ENCODE data around the gene TXNRD1.
"Not testable (repeated sequence)": the region's sequence is repeated elsewhere in the genome, so short reads cannot be mapped to it uniquely, and the experiment has no call there.

TXNRD1 gene

DNA sequence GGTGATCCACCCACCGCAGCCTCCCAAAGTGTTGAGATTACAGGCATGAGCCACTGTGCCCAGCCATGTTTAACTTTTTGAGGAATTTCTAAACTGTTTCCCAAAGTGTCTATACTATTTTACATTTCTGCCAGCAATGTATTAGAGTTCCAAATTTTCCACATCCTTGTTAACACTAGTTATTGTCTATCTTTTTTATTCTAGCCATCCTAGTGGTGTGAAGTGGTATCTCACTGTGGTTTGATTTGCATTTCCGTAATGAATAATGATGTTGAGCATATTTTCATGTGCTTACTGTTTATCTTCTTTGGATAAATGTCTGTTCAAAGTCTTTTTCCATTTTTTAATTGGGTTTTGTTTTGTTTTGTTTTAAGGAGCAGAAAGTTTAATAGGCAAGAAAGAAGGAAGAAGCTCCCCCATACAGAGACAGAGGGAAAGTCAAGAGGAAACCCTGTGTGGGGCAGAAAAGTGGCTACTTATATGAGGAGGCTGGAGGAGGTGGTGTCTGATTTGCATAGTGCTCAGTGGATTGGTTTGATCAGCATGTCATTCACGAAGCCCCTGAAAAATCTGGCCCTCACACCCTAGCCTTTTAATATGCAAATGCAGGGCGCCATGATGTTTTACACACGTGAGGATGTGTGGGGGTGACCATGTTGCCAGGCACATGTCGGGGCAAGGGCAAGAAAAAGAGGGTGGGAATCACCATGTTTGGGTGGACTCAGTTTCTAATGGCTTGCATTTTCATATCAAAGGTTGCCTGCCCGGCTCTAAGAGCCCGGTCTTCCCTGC is 14.9 kb downstream of the TXNRD1 start:
- in situ Hi-C loops (cut with HindIII; ENCODE audit: low sequenced_read_pairs) = no loop called here

GRCh38 chr12:104232609-104233280 is 17.2 kb downstream of the TXNRD1 start:
- in situ Hi-C loops (cut with HindIII; ENCODE audit: low sequenced_read_pairs) = no loop called here

DNA sequence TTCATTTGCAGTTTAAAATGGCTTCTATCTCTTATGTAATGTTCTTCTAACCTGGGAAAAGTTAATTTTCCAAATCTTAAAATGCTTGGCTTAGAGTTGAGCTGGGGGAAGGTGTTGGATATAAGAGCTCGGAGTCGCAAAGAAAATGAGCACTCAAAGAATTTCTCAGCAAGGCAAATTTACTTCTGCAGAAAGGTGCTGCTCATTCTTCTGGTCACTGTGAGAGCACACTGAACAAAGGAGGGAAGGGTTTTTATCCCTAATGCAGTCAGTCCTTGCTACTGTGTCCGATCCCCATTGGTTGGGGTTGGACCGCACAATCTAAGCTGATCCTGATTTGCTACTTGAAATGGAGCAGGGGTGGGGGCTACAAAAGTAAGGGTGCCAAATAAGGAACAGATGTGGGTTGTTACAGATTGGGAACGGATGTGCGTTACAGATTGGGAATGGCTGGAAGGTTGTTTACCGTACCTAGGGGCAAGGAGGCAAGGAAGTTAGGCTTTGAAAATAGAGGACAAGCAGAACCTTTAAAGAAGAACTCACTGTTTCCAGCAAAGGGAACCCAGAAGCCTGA is 19.4 kb downstream of the TXNRD1 start:
- in situ Hi-C loops (cut with HindIII; ENCODE audit: low sequenced_read_pairs) = no loop called here

DNA sequence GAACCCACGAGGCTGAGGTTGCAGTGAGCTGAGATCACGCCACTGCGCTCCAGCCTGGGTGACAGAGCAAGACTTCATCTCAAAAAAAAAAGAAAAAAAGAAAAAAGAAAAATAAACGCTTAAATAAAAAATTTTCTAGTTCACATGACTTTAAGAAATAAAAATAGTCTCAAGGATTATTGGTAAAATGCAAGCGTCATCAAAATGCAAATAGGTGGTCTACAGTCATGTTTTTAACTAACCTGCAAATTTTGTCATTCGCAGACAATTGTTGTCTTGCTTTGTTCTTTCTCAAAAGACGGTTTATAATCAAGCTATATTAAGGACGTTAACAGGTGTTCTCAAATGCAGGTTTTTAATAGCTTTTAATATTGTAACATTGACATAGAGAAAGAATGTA is 22.4 kb downstream of the TXNRD1 start:
- in situ Hi-C loops (cut with HindIII; ENCODE audit: low sequenced_read_pairs) = no loop called here

DNA sequence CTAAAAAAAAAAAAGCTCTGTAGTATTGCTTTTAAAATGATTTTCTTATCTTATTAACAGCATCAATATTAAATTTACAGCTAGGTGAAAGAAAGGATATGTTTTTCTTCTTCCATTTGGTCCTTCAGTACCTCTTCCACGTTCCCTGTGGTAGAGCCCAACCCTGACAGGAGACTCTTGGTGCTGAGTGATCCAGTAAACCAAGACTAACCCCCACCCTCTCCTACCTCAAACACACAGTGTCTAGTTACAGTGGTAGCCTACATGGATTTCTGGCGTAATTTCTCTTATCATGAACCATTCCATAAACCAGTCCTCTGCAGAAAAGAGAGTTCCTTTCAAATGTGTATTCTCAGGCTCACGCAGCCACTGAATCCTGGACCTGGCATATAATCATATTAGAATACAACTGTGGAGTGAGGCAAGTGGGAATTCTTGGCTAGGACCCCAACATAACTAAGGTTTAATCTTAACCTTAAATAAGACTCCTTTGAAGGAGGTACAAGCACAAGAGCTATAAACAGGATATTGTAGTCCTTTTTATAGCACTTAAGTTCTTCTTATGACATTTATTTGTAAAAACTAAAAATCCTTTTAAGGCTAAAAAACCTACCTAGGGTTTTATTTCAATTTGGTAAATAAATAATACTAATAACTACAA is 27.1 kb downstream of the TXNRD1 start:
- in situ Hi-C loops (cut with HindIII; ENCODE audit: low sequenced_read_pairs) = no loop called here

- in situ Hi-C loops (cut with HindIII; ENCODE audit: low sequenced_read_pairs) = no loop called here
These were observed 28.0 kb downstream of the TXNRD1 start for GRCh38 chr12:104243551-104243950.

- in situ Hi-C loops (cut with HindIII; ENCODE audit: low sequenced_read_pairs) = no loop called here
These were observed 28.4 kb downstream of the TXNRD1 start for GRCh38 chr12:104243971-104244370.

DNA sequence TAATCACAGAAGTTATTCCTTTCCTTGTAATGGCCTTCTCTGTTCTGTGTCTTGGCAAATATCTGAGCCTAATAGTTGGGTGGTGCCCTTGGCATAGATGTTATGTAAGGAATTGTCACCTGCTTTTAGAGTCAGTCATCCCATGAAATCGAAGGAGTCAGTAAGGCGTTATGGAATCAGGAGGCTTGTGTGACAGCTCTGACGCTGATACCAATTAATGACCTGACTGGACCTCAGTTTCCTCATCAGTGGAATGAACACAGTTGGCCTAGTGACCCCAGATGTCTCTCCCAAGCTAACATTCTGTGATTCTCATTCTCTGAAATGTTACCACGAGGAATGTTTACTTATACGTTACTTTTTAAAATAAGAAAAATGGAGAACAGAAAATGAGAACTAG is 32.1 kb downstream of the TXNRD1 start:
- in situ Hi-C loops (cut with HindIII; ENCODE audit: low sequenced_read_pairs) = no loop called here

DNA sequence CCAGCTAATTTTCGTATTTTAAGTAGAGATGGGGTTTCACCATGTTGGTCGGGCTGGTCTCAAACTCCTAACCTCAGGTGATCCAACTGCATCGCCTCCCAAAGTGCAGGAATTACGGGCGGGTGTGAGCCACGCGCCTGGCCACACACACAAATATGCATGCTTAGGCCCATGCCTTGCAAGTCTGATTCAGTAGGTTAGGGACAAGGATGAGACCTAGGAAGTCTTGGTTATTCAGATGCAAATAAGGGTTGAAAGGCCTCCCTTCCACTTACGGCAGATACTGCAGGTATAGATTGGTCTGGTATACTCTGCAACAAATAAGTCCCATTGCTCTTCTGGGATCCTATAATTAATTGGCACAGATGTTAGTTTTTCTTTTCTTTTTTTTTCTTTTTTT is 32.9 kb downstream of the TXNRD1 start:
- in situ Hi-C loops (cut with HindIII; ENCODE audit: low sequenced_read_pairs) = no loop called here

DNA sequence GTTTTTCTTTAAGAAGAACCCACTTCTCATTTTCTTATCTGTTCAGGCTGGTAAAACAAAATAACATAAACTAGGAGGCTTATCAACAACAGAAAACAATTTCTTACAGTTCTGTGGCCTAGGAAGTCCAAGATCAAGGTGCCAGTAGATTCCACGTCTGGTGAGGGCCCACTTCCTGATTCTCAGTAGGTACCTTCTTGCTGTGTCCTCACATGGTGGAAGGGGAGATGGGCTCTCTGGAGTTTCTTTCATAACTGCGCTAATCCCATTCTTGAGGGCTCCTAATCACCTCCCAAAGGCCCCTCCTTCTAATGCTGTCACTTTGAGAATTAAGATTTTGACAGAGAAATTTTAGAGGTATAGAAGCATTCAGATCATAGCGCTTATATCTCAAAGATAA is 33.4 kb downstream of the TXNRD1 start:
- in situ Hi-C loops (cut with HindIII; ENCODE audit: low sequenced_read_pairs) = no loop called here

DNA sequence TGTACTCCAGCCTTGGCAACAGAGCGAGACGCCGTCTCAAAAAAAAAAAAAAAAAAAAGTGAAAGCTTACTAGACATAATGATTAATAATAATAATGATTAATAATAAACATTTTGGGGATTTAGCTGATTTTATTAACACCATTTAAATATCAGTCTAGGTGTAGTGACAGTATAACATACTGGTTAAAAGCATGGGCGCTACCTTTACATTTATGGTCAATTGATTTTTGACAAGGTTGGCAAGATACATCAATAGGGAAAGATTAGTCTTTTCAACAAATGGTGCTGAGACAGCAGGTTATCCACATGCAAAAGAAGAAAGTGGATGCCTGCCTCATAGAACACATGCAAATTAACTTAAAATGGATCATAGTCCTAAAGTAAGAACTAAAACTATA is 34.3 kb downstream of the TXNRD1 start:
- in situ Hi-C loops (cut with HindIII; ENCODE audit: low sequenced_read_pairs) = no loop called here

GRCh38 chr12:104250366-104251125 is 35.0 kb downstream of the TXNRD1 start:
- in situ Hi-C loops (cut with HindIII; ENCODE audit: low sequenced_read_pairs) = no loop called here

GRCh38 chr12:104257913-104258472 is 42.4 kb downstream of the TXNRD1 start:
- in situ Hi-C loops (cut with HindIII; ENCODE audit: low sequenced_read_pairs) = no loop called here

- in situ Hi-C loops (cut with HindIII; ENCODE audit: low sequenced_read_pairs) = no loop called here
These were observed 43.0 kb downstream of the TXNRD1 start for GRCh38 chr12:104258476-104259067.

- in situ Hi-C loops (cut with HindIII; ENCODE audit: low sequenced_read_pairs) = no loop called here
These were observed 47.4 kb downstream of the TXNRD1 start for GRCh38 chr12:104263026-104263425.

DNA sequence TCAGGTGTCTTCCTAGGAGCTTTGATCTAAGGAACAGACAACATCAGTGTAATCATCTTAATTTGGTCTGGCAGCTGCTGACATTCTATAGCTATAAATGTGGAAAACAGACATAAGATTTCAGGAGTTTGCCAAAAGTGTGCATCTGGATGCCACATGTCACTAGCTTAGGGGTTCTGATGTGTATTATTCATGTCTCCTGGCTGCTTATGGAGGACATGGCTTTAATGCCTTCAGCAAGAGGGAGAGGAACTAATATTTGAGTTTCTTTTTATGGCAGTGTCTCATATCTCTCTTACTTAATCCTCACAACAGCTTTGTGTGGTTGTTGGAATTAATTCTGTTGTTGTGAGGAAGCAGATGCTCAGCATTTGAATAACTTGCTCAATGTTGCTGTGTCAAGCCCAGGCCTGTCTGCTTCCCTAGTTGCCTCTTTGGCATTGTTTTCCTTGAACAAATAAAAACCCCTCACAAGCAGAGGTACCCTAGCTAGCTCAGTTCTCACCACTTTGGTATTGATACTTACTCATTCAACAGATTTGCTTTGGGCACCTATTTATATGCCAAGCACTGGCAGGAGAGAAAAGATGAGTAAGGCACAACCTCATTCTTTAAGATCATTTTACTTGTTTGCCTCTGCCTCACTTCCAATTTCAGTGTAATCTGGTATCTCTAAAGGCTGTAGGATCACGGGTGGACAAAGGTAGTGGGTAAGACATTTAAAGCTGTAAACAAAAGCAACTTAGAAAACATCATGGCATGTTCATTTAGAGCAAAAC is 48.2 kb downstream of the TXNRD1 start:
- in situ Hi-C loops (cut with HindIII; ENCODE audit: low sequenced_read_pairs) = no loop called here

DNA sequence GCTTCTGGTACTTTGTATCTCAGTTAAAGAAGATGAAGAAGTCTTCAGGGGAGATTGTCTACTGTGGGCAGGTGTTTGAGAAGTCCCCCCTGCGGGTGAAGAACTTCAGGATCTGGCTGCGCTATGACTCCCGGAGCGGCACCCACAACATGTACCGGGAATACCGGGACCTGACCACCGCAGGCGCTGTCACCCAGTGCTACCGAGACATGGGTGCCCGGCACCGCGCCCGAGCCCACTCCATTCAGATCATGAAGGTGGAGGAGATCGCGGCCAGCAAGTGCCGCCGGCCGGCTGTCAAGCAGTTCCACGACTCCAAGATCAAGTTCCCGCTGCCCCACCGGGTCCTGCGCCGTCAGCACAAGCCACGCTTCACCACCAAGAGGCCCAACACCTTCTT is 49.9 kb downstream of the TXNRD1 start:
- in situ Hi-C loops (cut with HindIII; ENCODE audit: low sequenced_read_pairs) = not testable (repeated sequence)

DNA sequence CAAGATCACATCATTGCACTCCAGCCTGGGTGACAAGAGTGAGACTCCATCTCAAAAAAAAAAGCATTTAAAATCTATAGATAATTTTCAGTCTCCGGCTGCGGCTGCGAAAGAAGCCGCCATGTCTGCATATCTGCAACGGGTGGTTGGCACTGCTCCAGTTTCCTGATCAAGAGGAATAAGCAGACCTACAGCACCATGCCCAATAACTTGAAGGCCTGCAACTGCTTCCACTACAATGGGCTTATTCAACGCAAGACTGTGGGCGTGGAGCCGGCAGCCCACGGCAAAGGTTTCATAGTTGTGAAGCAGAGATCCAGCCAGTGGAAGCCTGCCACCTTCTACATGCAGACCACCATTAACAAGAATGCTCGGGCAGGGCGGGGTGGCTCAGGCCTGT is 57.4 kb downstream of the TXNRD1 start:
- in situ Hi-C loops (cut with HindIII; ENCODE audit: low sequenced_read_pairs) = no loop called here

DNA sequence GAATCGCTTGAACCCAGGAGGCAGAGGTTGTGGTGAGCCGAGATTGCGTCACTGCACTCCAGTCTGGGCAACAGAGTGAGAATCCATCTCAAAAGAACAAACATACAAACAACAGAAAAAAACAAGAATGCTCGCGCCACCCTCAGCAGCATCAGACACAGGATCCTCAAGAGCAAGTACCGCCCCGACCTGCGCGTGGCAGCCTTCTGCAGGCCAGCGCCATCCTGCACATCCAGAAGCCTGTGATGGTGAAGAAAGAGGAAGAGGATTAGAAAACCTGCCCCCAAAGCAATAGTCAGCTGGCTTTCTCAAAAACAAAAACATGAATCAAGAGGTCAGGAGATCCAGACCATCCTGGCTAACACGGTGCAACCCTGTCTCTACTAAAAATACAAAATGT is 57.9 kb downstream of the TXNRD1 start:
- in situ Hi-C loops (cut with HindIII; ENCODE audit: low sequenced_read_pairs) = no loop called here
